ENCODE measurements around the gene ZNF684.

The ZNF684 gene

DNA sequence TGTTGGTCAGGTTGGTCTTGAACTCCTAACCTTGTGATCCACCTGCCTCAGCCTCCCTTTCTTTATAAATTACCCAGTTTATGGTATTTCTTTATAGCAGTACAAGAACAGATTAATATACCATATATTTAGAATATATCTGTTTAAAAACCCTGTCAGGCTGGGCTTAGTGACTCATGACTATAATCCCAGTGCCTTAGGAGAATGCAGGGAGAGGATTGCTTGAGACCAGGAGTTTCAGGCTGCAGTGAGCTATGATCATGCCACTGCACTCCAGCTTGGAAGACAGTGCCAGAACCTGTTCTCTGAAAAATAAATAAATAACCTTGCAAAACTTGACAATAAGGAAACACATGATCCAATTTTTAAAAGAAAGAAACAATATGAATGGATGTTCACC, 43.9 kb downstream of the ZNF684 start:
- FAIRE-seq = no peak

DNA sequence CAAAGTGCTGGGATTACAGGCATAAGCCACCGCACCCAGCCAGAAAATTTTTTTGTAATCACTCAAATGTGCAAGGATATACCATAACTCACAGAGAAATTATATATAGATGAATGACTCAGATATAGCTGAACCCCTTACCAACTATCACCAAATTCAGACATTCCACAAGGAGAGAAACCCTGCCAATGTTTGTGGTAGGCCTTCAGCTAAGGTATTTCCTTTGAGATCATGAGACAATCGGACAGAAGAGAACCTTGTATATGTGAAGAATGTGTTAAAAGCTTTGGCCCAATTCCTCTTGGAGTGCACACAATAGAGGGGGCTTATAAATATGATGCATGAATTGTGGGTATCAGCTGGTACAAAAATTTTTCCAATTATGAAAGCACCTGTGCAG, 50.7 kb downstream of the ZNF684 start:
- FAIRE-seq = no peak

DNA sequence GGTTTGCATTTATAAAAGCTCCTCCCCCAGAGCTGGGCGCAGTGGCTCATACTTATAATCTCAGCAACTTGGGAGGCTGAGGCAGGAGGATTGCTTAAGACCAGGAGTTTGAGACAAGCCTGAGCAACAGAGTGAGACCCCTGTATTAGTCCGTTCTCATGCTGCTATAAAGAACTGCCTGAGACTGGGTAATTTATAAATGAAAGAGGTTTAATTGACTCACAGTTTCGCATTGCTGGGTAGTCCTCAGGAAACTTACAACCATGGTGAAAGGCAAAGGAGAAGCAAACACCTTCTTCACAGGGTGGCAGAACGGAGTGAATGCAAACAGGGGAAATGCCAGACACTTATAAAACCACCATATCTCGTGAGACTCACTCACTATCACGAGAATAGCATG, 52.5 kb downstream of the ZNF684 start:
- no peak for FAIRE-seq

DNA sequence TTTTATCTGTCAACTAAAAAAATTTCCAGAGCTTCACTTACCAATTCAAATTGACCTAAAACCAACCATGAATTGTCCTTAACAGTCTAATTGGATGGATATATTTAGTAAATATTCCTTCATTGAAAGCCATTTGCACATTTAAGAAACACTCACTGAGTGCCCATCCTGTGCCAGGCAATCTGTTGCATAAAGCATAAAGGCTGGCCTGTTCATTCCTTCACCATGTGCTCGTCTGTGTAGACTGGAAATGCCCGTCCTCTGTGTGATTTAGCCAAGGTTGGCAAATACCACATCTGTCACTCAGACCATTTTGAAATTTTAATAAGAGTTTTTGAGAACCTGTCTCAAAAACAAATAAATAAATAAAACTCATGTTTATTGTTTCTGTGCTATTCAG, 57.1 kb downstream of the ZNF684 start:
- no peak for FAIRE-seq

DNA sequence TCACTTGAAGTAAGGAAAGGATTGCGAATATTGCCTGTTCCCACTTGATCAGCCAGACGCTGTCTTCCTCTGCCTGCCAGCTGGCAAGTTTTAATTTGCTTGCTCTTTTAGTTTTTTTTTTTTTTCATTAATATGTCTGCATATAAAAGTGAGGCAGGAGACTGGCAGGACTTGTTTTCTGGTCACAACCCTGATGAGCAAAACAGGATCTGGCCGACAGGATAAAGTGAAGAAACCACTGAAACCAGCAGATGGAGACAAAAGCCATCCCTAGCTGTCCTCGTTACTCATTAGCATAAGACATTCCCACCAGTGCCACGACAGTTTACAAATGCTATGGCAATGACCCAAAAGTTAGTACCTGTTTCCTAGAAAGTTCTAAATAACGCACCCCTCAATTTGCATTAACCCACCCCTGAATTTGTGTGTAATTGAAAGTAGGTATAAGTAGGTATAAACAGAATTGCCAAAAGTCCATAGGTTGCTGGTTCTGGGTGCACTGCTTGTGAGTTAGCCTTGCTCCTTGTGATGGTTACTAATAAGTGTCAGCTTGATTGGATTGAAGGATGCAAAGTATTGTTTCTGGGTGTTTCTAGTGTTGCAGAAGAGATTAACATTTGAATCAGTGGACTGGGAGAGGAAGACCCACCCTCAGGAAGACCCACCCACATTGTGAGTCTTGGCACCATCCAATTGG, 60.8 kb downstream of the ZNF684 start:
- no peak for FAIRE-seq

DNA sequence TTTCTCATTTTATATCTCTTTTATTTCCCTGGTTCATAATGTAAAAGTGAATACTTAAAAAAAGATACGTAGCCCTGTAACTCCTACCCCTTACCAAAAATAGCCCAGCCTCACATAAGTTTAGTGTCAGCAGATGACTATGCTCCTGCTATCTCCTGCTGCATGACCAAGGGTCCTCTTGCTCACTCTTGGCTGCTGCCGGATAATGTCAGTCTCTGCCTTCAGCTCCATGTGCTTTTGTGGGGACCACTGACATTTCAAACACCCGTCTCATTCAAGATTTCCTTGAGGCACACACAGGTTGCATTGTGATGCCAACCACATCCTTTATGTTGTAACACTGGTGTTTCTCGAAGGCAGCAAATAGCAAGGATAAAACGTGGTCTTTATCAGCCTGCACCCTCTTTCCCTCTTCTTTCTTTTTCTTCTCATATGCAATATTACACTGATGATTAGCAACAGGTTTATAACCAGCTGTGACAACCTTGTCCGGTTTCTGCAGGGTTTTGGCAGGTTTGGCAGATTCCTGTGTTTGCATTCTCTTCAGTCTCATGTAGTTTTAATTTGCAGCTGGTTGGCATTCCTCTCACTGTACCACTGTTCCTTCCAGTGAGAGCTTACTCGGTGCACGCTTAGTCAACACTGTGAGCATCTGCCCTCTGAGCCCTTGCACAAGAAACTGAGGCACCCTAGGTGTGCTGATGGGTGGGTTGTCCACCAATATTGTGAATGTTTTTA, 62.2 kb downstream of the ZNF684 start:
- no peak for FAIRE-seq

DNA sequence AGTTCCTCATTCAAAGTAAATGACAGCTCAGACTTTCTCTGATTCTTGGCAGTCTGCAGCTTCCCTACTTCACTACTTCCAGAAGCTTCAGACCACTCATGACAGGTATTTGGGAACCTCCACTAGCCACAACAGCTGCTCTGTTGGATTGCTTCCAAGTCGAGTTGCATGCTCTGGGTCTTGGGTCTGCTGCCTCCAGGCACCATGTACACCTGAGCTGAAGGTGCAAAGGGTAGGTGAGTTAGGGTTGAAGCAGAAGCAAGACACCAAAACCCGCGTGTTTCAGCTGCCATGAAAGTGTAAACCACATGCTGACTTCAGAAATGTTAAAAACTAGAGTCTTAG, 62.7 kb downstream of the ZNF684 start:
- FAIRE-seq = no peak

DNA sequence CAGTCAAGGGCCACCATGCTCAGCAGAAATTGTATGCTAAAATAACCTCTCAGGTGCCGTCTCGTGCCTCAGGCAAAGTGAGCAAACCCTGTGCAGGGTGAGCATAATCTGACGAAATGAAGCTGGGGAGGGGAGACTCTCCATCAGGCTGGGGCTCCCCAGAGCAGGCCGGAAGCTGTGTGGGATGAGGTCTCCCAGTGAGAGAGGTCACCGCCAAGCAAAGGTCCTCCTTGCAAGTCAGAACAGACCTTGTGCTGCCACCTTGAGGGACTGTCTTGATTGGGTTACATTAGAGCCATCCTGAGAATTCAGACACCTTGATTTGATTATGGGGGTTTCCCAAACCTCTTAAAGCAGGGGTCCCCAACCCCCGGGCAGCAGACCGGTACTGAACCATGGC, 64.2 kb downstream of the ZNF684 start:
- FAIRE-seq = no peak

Measured in A204.1 (cell line).